ENCODE measurements around the gene TXNDC2.

Gene TXNDC2

DNA sequence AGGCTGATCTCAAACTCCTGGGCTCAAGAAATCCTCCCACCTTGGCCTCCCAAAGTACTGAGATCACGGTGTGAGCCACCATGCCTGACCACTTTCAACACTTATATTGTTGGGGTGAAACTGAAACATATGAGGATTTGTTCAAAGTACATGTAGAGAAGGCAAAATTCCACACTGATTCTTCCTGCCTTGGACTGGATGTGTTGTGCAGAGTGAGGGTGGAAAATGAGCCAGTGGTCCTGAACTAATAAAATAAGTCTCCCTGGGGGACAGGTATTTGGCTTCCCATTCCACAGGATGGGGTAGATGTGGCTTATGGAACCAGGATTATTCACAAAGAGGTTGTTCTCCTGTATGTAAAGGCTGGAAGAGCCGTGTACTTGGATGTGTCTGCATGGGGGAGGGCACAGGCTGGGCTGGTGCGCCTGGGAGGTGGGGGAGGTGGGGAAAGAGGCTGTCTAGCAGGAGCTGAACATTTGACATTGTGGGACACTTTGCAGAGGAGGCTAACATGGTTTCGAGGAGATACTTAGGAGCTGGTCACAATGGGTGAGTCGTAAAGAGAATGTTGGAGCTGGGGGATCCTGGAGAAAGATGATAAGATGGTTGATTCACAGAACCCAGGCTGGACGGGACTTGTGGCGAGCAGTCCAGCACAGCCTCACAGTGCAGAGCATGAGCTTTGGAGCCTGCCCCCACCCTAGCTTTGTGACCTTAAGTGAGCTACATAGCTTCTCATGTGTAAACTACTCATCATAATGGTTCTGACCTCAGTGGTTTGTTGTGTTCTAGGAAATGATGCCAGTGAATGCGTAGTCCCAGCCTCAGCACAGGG is at the start of gene TXNDC2:
TSS of gene TXNDC2 (plus strand) at position 804 of the 835 bp plus-strand sequence. CDS start 708 bp downstream, outside the sequence.
- TF ChIP-seq, protein P1, sequence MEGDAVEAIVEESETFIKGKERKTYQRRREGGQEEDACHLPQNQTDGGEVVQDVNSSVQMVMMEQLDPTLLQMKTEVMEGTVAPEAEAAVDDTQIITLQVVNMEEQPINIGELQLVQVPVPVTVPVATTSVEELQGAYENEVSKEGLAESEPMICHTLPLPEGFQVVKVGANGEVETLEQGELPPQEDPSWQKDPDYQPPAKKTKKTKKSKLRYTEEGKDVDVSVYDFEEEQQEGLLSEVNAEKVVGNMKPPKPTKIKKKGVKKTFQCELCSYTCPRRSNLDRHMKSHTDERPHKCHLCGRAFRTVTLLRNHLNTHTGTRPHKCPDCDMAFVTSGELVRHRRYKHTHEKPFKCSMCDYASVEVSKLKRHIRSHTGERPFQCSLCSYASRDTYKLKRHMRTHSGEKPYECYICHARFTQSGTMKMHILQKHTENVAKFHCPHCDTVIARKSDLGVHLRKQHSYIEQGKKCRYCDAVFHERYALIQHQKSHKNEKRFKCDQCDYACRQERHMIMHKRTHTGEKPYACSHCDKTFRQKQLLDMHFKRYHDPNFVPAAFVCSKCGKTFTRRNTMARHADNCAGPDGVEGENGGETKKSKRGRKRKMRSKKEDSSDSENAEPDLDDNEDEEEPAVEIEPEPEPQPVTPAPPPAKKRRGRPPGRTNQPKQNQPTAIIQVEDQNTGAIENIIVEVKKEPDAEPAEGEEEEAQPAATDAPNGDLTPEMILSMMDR (conservative IDR thresholded peaks at IDR 0.05) = no peak
- no peak for TF ChIP-seq ZFX (IDR thresholded peaks at IDR 0.05)
- no peak within 1 kb of the TSS for H3K27ac ChIP-seq

DNA sequence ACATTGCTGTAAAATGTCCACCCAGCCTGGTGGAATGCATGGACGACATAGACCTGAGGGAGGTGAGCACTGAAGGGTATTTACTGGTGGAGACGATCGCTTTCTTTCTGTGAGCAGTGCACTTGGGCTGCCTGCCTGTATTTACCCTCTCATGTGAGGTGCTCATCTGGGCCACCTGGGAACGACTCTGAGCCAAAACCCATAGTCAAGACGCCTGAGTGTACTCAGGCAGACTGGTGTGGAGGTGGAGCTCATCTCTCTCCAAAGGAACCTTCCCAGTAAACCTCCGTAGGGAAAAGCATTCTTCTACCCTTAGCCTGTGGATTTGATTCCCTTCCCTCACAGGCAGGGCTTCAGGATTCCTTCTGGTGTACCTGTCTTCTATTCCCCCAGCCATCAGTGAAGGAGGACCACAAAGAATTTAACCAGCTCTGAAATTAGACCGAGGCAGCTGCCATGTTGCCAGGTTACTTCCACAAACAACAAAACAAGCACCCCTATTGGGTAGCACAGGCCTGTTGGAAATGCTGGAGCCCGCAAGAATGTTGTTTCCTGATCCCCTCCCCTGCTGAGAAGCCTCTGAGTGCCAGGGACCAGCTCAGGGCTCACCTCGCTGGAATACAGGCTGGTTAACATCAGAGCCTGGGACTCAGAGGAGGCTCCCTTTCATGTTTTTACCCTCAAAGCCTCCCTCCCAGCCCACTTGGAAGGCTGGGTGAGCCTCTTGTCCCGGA is 47.5 kb upstream of the TXNDC2 start:
- no peak overlapping the region for H3K27ac ChIP-seq
- TF ChIP-seq, protein P1 (conservative IDR thresholded peaks at IDR 0.05) = no peak
- no peak for TF ChIP-seq ZFX (IDR thresholded peaks at IDR 0.05)

DNA sequence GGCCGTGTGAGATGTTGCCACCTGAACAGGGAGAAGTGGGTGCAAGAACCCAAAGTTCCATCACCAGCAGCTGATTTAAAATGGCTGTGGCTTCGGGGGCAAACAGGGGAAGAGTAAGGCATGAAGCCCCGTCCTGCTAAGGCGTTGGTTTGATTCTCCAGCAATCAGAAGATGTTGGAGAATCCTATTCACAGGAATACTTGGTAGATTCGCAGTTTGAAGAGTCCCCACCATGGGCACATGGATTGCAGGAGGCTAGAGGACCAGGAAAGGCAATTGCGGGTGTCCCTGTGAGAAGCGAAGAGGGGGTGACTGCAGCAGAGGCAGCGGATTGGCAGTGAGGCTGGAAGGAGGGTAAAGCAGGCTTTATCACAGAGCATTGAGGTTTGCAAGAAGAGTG is 46.6 kb upstream of the TXNDC2 start:
- no peak overlapping the region for H3K27ac ChIP-seq
- TF ChIP-seq, protein P1 (conservative IDR thresholded peaks at IDR 0.05) = no peak
- no peak for TF ChIP-seq ZFX (IDR thresholded peaks at IDR 0.05)

DNA sequence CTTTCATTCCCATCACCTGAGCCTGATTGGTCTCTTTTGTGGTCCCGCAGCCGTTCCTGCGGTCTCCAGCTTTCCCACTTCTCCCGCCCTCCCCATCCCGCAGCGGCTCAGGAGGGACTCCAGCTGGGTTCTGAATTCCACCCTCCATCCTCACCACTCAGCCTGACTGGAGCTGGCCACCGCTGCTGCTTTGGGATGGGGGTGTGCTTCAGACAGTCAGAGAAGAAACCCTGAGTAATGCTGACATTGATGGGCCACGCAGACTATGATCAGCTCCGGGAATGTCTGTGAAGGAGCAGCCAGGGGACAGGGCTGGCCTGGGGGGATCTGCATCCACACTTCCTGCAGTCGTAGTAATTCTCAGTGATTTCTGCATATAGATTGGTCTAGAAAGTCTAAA is 45.9 kb upstream of the TXNDC2 start:
- TF ChIP-seq, protein P1 (conservative IDR thresholded peaks at IDR 0.05) = no peak
- no peak for TF ChIP-seq ZFX (IDR thresholded peaks at IDR 0.05)
- H3K27ac ChIP-seq = no peak overlapping the region

DNA sequence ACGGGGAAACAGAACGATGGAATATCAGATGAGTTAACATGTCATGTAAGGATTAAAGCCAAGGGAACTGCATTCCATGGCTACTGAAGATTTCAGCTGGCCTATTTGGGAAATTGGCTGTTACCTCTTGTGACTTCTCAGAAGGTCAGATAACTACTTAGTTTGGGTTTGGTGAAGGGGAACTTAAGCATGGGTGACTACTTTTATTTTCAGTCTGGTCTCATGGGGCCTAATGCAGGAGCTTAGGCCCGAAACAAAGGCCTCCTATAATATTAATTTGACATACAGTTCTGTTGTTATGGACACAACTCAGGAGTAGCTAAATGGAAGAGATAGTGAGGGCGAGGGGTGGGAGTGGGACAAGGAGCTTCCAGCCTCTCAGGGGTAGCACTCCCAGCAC is 44.0 kb upstream of the TXNDC2 start:
- TF ChIP-seq, protein P1 (conservative IDR thresholded peaks at IDR 0.05) = no peak
- TF ChIP-seq ZFX (IDR thresholded peaks at IDR 0.05) = no peak
- H3K27ac ChIP-seq = no peak overlapping the region

DNA sequence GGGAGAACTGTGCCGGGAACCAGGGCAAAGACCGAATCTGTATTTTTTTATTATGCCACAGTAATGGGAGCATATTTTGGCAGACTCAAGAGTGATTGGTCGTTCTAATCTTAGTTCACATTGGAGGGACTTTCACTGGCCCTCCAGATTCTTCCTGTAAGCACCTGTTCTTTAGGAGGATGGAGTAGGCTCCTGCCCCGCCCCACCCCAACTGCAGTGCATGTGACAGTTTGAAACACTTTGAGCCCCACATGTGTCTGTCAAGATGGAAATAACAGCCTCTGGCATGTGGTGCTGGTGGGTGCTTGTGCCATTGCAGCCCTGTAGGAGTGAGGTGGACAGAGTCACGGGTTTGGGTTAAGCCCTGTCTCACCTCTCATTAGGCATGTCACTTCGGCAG is 43.3 kb upstream of the TXNDC2 start:
- TF ChIP-seq, protein P1 (conservative IDR thresholded peaks at IDR 0.05) = no peak
- TF ChIP-seq ZFX (IDR thresholded peaks at IDR 0.05) = no peak
- H3K27ac ChIP-seq = no peak overlapping the region

DNA sequence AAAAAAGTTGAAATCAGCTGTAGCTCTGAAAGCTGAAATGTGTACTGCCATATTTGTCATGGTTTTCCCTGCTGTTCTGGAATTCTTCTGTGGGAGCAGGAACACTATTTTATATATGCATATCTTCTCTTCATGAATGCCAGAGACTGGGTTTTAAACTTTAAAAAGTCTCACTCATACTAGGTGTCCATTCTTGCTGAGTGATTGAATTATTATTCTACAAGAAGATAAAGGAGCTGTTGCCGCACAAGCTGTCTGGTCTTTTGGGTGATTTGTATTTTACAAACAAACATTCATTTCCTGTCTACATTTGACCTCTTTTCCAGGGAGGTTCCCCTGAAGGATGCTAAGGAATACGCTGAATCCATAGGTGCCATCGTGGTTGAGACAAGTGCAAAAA is 40.5 kb upstream of the TXNDC2 start:
- no peak overlapping the region for H3K27ac ChIP-seq
- TF ChIP-seq, protein P1 (conservative IDR thresholded peaks at IDR 0.05) = no peak
- TF ChIP-seq ZFX (IDR thresholded peaks at IDR 0.05) = no peak

Data from C4-2B (cell line).